Measurements from ENCODE around the gene PPT2. TPM values are rescaled to one million over a fixed set of nuclear protein-coding genes. Genes with fewer than 3 reads are reported as not detected.

PPT2 gene
- total RNA-seq, 2 donors from 2014 or later, result 18.4 to 21.0 TPM

- Histone ChIP-seq H3K27ac (no peak overlapping the region), H3K4me1 (no peaks in the 10 kb centered on the region), H3K9me3 (no peaks in the 10 kb centered on the region), H3K36me3 (no peaks in the 10 kb centered on the region), H3K27me3 (no peaks in the 10 kb centered on the region), H3K4me3 (no peak overlapping the region), H3K9ac (ENCODE audit: low read depth in 2 of 2, low read length in 2 of 2) (peak overlapping the region in 1 of 2 donors; percentile 18)
- intact Hi-C loops (cut with DNase I), result no loop called here
- peak; percentile 65 for DNase-seq
- no peak for TF ChIP-seq CTCF (IDR thresholded peaks at IDR 0.05)
Observed at GRCh38 chr6:32113386-32114352, 40.3 kb upstream of the PPT2 start.

- Histone ChIP-seq H3K4me3 (no peak overlapping the region), H3K9ac (ENCODE audit: low read depth in 2 of 2, low read length in 2 of 2) (no peak overlapping the region), H3K27me3 (no peaks in the 10 kb centered on the region), H3K36me3 (no peaks in the 10 kb centered on the region), H3K9me3 (no peaks in the 10 kb centered on the region), H3K27ac (no peak overlapping the region), H3K4me1 (peaks cover 4% of the 10 kb centered on the region)
- no peak for TF ChIP-seq CTCF (IDR thresholded peaks at IDR 0.05)
- DNase-seq, result no peak
- intact Hi-C loops (cut with DNase I), result loop anchor here (5.0 kb wide), 2 partner anchors 43 to 128 kb away; no protein-coding TSS in a partner anchor
Observed at GRCh38 chr6:32114796-32115195, 39.1 kb upstream of the PPT2 start.

GRCh38 chr6:32115623-32116022 lies 38.3 kb upstream of the PPT2 start:
- no peak overlapping the region for H3K9ac ChIP-seq (ENCODE audit: low read depth in 2 of 2, low read length in 2 of 2)
- no peaks in the 10 kb centered on the region for H3K36me3 ChIP-seq
- intact Hi-C loops (cut with DNase I), result loop anchor here (5.0 kb wide), 2 partner anchors 42 to 127 kb away; no protein-coding TSS in a partner anchor
- no peak overlapping the region for H3K27ac ChIP-seq
- no peak for TF ChIP-seq CTCF (IDR thresholded peaks at IDR 0.05)
- no peak overlapping the region for H3K4me3 ChIP-seq
- peaks cover 4% of the 10 kb centered on the region for H3K4me1 ChIP-seq
- no peaks in the 10 kb centered on the region for H3K27me3 ChIP-seq
- no peaks in the 10 kb centered on the region for H3K9me3 ChIP-seq
- no peak for DNase-seq

GRCh38 chr6:32116674-32117073 lies 37.3 kb upstream of the PPT2 start:
- Histone ChIP-seq H3K9ac (ENCODE audit: low read depth in 2 of 2, low read length in 2 of 2) (no peak overlapping the region), H3K9me3 (no peaks in the 10 kb centered on the region), H3K36me3 (peaks cover 7% of the 10 kb centered on the region), H3K27ac (no peak overlapping the region), H3K27me3 (no peaks in the 10 kb centered on the region), H3K4me3 (no peak overlapping the region), H3K4me1 (peaks cover 4% of the 10 kb centered on the region)
- no peak for TF ChIP-seq CTCF (IDR thresholded peaks at IDR 0.05)
- intact Hi-C loops (cut with DNase I), result loop anchor here (5.0 kb wide), 2 partner anchors 41 to 126 kb away; no protein-coding TSS in a partner anchor
- no peak for DNase-seq

GRCh38 chr6:32117461-32117860 lies 36.5 kb upstream of the PPT2 start:
- intact Hi-C loops (cut with DNase I), result loop anchor here (5.0 kb wide), 2 partner anchors 40 to 125 kb away; no protein-coding TSS in a partner anchor
- H3K27me3 ChIP-seq, result no peaks in the 10 kb centered on the region
- H3K36me3 ChIP-seq, result peaks cover 12% of the 10 kb centered on the region
- H3K4me3 ChIP-seq, result no peak overlapping the region
- DNase-seq, result no peak
- no peak for TF ChIP-seq CTCF (IDR thresholded peaks at IDR 0.05)
- no peaks in the 10 kb centered on the region for H3K9me3 ChIP-seq
- H3K27ac ChIP-seq, result no peak overlapping the region
- no peak overlapping the region for H3K9ac ChIP-seq (ENCODE audit: low read depth in 2 of 2, low read length in 2 of 2)
- H3K4me1 ChIP-seq, result peaks cover 4% of the 10 kb centered on the region

Measured in colonic mucosa (tissue), 4 donors.